Endothelial cell of umbilical vein (primary cell): ENCODE measurements around the gene NFIC. TPM values are rescaled to one million over a fixed set of nuclear protein-coding genes. Genes with fewer than 3 reads are reported as not detected.

ENCODE experiments used
- BruUV-seq: library from RNA; stranded (reverse); fragments of 400-500 nt; replicated peaks from 2 replicates; lab custom pipeline; 2021; lab: Mats Ljungman, UMichigan
- CTCF ChIA-PET: fragments of 300-600, 350-600 bp; sonication (Branson Sonifier 250); formaldehyde crosslinking; loops from one replicate; lab custom pipeline; 2021; ENCODE audit warnings: antibody characterized with exemption, inconsistent platforms; lab: Charles Lee
- POLR2A ChIA-PET: fragments of 300-600, 350-600 bp; sonication (Branson Sonifier 250); formaldehyde crosslinking; loops from one replicate; lab custom pipeline; 2021; ENCODE audit warnings: antibody characterized with exemption, inconsistent platforms; lab: Charles Lee
- DNase-seq: peaks from one replicate; pipeline ENCODE4 v3.0.0-alpha.2; 2011; ENCODE audit warnings: low read depth, low spot score
- FAIRE-seq: peaks from 2 replicates; lab custom pipeline; 2011; peaks lifted over from hg19 to GRCh38; lab: Jason Lieb, UNC
- H2AFZ ChIP-seq: 2 replicates; pipeline ENCODE4 v1.6.0; 2012; ENCODE audit warnings: low read depth, low read length, control low read depth, inconsistent platforms
- H3K27ac ChIP-seq: 2 replicates; pipeline ENCODE4 v1.5.1; 2011; ENCODE audit warnings: low read depth, mild to moderate bottlenecking, control low read depth, low read length, moderate library complexity; ENCODE audit not compliant: insufficient read depth
- H3K27me3 ChIP-seq, 2 experiments: 2 replicates each; pipeline versions ENCODE4 v1.6.0 to v1.6.1; 2011; ENCODE audit warnings: low read length in 2 of 2, mixed read lengths in 1 of 2; ENCODE audit not compliant: control insufficient read depth in 2 of 2, insufficient read depth in 2 of 2
- H3K36me3 ChIP-seq, 2 experiments: 2 replicates in 1 of 2; 3 replicates in 1 of 2; pipeline ENCODE4 v1.5.1; 2011; ENCODE audit warnings: low read length in 2 of 2, mild to moderate bottlenecking in 1 of 2, moderate library complexity in 1 of 2; ENCODE audit not compliant: control insufficient read depth in 2 of 2, insufficient read depth in 2 of 2; ENCODE audit errors: extremely low read depth in 1 of 2
- H3K4me1 ChIP-seq: 3 replicates; pipeline ENCODE4 v1.5.1; 2011; ENCODE audit warnings: mild to moderate bottlenecking, low read length; ENCODE audit not compliant: control insufficient read depth, insufficient read depth; ENCODE audit errors: extremely low read depth
- H3K4me2 ChIP-seq: 2 replicates; pipeline ENCODE4 v1.6.1; 2011; ENCODE audit warnings: low read length, control low read depth, mixed read lengths; ENCODE audit not compliant: insufficient read depth
- H3K4me3 ChIP-seq, 3 experiments: fragments of 200-600 bp in 1 of 3; sonication (generic), shearing (Covaris generic) in 1 of 3; replicated peaks in 1 of 3; 2 replicates each; pipeline ENCODE4 v1.5.1; 2011 to 2016; ENCODE audit warnings: control low read depth in 3 of 3, low read length in 3 of 3, mild to moderate bottlenecking in 2 of 3, inconsistent platforms in 1 of 3, low read depth in 1 of 3, moderate library complexity in 1 of 3; ENCODE audit not compliant: insufficient read depth in 1 of 3
- H3K79me2 ChIP-seq: 2 replicates; pipeline ENCODE4 v1.6.0; 2012; ENCODE audit warnings: low read length, inconsistent platforms; ENCODE audit not compliant: control insufficient read depth, insufficient read depth
- H3K9ac ChIP-seq: replicated peaks from 2 replicates; pipeline ENCODE3; 2011; ENCODE audit warnings: low read length, control low read depth; ENCODE audit not compliant: insufficient read depth; ENCODE audit errors: extremely low read depth
- H3K9me1 ChIP-seq: replicated peaks from 3 replicates; pipeline ENCODE4 v1.6.0; 2011; ENCODE audit warnings: mild to moderate bottlenecking, low read length; ENCODE audit not compliant: control insufficient read depth, insufficient read depth; ENCODE audit errors: extremely low read depth
- H3K9me3 ChIP-seq: replicated peaks from 2 replicates; pipeline ENCODE4 v1.5.1; 2012; ENCODE audit warnings: low read length, inconsistent platforms; ENCODE audit not compliant: control insufficient read depth, insufficient read depth
- H4K20me1 ChIP-seq: replicated peaks from 2 replicates; pipeline ENCODE3; 2011; ENCODE audit warnings: mild to moderate bottlenecking, low read length; ENCODE audit not compliant: control insufficient read depth, insufficient read depth; ENCODE audit errors: extremely low read depth
- EZH2 ChIP-seq: IDR thresholded peaks from 2 replicates; pipeline ENCODE4 v1.6.1; 2012; ENCODE audit warnings: borderline replicate concordance, low read depth, mild to moderate bottlenecking, moderate library complexity, low read length, inconsistent platforms; ENCODE audit not compliant: severe bottlenecking
- FOS ChIP-seq: IDR thresholded peaks from 2 replicates; pipeline ENCODE4 v1.6.1; 2011; ENCODE audit warnings: mild to moderate bottlenecking, low read length, moderate library complexity, borderline replicate concordance; ENCODE audit not compliant: insufficient read depth
- GATA2 ChIP-seq: IDR thresholded peaks from 2 replicates; pipeline ENCODE4 v1.7.0; 2011; ENCODE audit warnings: low read depth, mild to moderate bottlenecking, moderate library complexity, mixed read lengths, low read length; ENCODE audit not compliant: insufficient read length, insufficient read depth
- JUN ChIP-seq: IDR thresholded peaks from 2 replicates; pipeline ENCODE4 v1.6.1; 2011; ENCODE audit warnings: borderline replicate concordance, low read depth; ENCODE audit not compliant: insufficient read length, insufficient read depth
- POLR2A ChIP-seq: IDR thresholded peaks from 2 replicates; pipeline ENCODE4 v1.6.1; 2012; ENCODE audit warnings: low read depth, mild to moderate bottlenecking, control low read depth, low read length
- POLR2AphosphoS5 ChIP-seq: IDR thresholded peaks from 2 replicates; pipeline ENCODE4 v1.6.1; 2012; ENCODE audit warnings: low read depth, mild to moderate bottlenecking, control low read depth, low read length, moderate library complexity; ENCODE audit not compliant: insufficient read depth
- dilution Hi-C: fragments of 300-500 bp; cut with MboI; formaldehyde crosslinking; loops from one replicate; pipeline ENCODE4 v1.15.0; 2019; ENCODE audit warnings: low sequenced_read_pairs; ENCODE audit not compliant: extremely low pct_ligation_motif_present
- intact Hi-C: fragments of 100-400 bp; cut with micrococcal nuclease; formaldehyde crosslinking; loops from one replicate; pipeline ENCODE4 v1.10.0; 2022
- polyA plus RNA-seq, 4 experiments: library from polyadenylated mRNA; depleted of rRNA in 3 of 4; stranded (reverse) in 3 of 4; unstranded in 1 of 4; fragments of >200 nt; gene quantifications; 2 replicates each; pipeline versions ENCODE4 v1.2.1 to v1.2.3, GENCODE V29; 2011 to 2012; ENCODE audit warnings: missing spikeins in 1 of 4
- total RNA-seq: library from RNA; stranded (reverse); gene quantifications from 2 replicates; pipeline ENCODE4 v1.2.3, GENCODE V29; 2021
- TF ChIP-seq, protein P1 (sequence below): IDR thresholded peaks from 2 replicates; pipeline ENCODE4 v1.6.1; 2011; ENCODE audit not compliant: insufficient read depth, insufficient read length

NFIC gene
- total and polyA plus RNA-seq, 2 donors (not counting 3 experiments of a cell fraction or from before 2014, with no cell fraction given) = 11.4 to 133 TPM

DNA sequence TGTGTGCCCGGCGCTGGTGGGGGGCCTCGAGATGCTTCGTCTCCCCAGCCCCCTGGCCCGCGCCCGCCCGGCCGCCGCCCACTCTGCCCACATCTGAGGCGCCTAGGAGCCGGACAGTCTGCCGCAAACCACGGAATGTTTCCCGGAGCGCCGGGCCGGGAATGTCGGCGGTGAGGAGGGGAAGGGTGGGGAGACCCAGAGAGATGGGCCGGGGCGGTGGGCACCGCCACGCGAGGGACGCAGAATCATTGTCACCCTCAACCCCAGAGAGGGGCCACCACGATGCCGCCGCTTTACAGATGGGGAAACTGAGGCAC is 46.1 kb upstream of the NFIC start:
- BruUV-seq = no TSS peak
- no peak overlapping the region for H3K9ac ChIP-seq
- no peaks in the 10 kb centered on the region for H3K36me3 ChIP-seq
- intact Hi-C loops (no loop called here), dilution Hi-C loops (no loop called here)
- TF ChIP-seq, protein P1, sequence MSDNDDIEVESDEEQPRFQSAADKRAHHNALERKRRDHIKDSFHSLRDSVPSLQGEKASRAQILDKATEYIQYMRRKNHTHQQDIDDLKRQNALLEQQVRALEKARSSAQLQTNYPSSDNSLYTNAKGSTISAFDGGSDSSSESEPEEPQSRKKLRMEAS = no peak
- TF ChIP-seq EZH2 (no peak), POLR2A (no peak), POLR2AphosphoS5 (no peak), JUN (no peak), GATA2 (no peak)
- FAIRE-seq = no peak
- no peaks in the 10 kb centered on the region for H3K79me2 ChIP-seq
- H3K9me1 ChIP-seq = no peaks in the 10 kb centered on the region
- H3K4me1 ChIP-seq = no peaks in the 10 kb centered on the region
- H3K4me2 ChIP-seq = no peak overlapping the region
- no peak overlapping the region for H3K4me3 ChIP-seq
- ChIA-PET POLR2A (no interaction called here), CTCF (no interaction called here)
- H3K9me3 ChIP-seq = no peaks in the 10 kb centered on the region
- no peaks in the 10 kb centered on the region for H4K20me1 ChIP-seq
- no peak for DNase-seq
- no peak overlapping the region for H3K27ac ChIP-seq
- peaks cover 0 to 1% of the 10 kb centered on the region in 2 experiments for H3K27me3 ChIP-seq
- H2AFZ ChIP-seq = no peak overlapping the region

DNA sequence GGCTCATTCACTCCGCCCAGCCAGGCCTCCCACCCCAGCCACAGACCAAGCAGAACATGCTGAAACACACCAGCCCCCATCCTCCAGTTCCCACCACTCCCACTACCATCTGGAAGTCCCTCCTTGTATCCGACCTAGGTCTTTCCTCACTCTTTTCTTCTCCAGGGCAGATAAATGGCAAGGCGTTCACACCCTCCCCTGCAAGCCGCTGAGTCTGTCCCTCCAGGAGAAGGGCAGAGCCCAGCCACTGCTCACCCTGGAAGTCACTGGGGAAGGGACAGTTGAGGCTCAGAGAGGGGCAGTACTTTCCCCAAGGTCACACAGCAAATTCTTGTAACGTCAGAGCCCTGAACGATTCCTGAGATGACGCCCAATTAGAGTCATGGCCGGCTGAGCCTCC is 45.5 kb upstream of the NFIC start:
- Histone ChIP-seq H3K9me1 (no peaks in the 10 kb centered on the region), H3K4me2 (no peak overlapping the region), H3K9ac (no peak overlapping the region), H3K27ac (no peak overlapping the region), H3K4me1 (no peaks in the 10 kb centered on the region), H3K9me3 (no peaks in the 10 kb centered on the region), H3K4me3 (no peak overlapping the region), H3K79me2 (no peaks in the 10 kb centered on the region), H4K20me1 (no peaks in the 10 kb centered on the region), H3K27me3 (peaks cover 0 to 1% of the 10 kb centered on the region in 2 experiments), H3K36me3 (no peaks in the 10 kb centered on the region), H2AFZ (no peak overlapping the region)
- POLR2A ChIA-PET = no interaction called here
- BruUV-seq = no TSS peak
- CTCF ChIA-PET = interaction anchor here (0.8 to 1.6 kb wide), 2 partner anchors 16 to 164 kb away, joined by 4 read pairs; no protein-coding TSS in a partner anchor
- dilution Hi-C loops = no loop called here
- FAIRE-seq (no peak), DNase-seq (no peak)
- intact Hi-C loops = no loop called here
- TF ChIP-seq POLR2AphosphoS5 = no peak
- TF ChIP-seq GATA2 = no peak
- no peak for TF ChIP-seq FOS
- no peak for TF ChIP-seq JUN
